Measurements from ENCODE around the gene AGR2.

The AGR2 gene

GRCh38 chr7:16818732-16819131 lies 13.9 kb upstream of the AGR2 start:
- no peak for TF ChIP-seq CTCF (conservative IDR thresholded peaks at IDR 0.05; ENCODE audit: low read depth, low read length)
- H3K9ac ChIP-seq, result no peak overlapping the region
- no peaks in the 10 kb centered on the region for H4K20me1 ChIP-seq (ENCODE audit: insufficient read depth)
- H3K4me2 ChIP-seq, result no peak overlapping the region
- H3K4me3 ChIP-seq (IDR thresholded peaks at IDR 0.05; ENCODE audit: insufficient read depth, low read depth, low read length), result no peak overlapping the region
- no peaks in the 10 kb centered on the region for H3K79me2 ChIP-seq (ENCODE audit: insufficient read depth, low read depth)
- H2AFZ ChIP-seq (ENCODE audit: low read depth), result no peak overlapping the region
- no peaks in the 10 kb centered on the region for H3K27me3 ChIP-seq (ENCODE audit: insufficient read depth, low read depth)
- no peak overlapping the region for H3K27ac ChIP-seq
- no peaks in the 10 kb centered on the region for H3K4me1 ChIP-seq (ENCODE audit: low read depth, poor library complexity, severe bottlenecking)
- H3K36me3 ChIP-seq (ENCODE audit: insufficient read depth), result no peaks in the 10 kb centered on the region

- Histone ChIP-seq H2AFZ (ENCODE audit: low read depth) (no peak overlapping the region), H3K27ac (no peak overlapping the region)
Observed at GRCh38 chr7:16817536-16817935, 12.7 kb upstream of the AGR2 start.

GRCh38 chr7:16816824-16817223 lies 12.0 kb upstream of the AGR2 start:
- Histone ChIP-seq H3K36me3 (ENCODE audit: insufficient read depth) (no peaks in the 10 kb centered on the region), H3K27me3 (ENCODE audit: insufficient read depth, low read depth) (no peaks in the 10 kb centered on the region), H3K79me2 (ENCODE audit: insufficient read depth, low read depth) (no peaks in the 10 kb centered on the region), H3K4me1 (ENCODE audit: low read depth, poor library complexity, severe bottlenecking) (no peaks in the 10 kb centered on the region), H3K4me2 (no peak overlapping the region), H3K27ac (no peak overlapping the region), H3K4me3 (IDR thresholded peaks at IDR 0.05; ENCODE audit: insufficient read depth, low read depth, low read length) (no peak overlapping the region), H2AFZ (ENCODE audit: low read depth) (no peak overlapping the region), H3K9ac (no peak overlapping the region), H4K20me1 (ENCODE audit: insufficient read depth) (no peaks in the 10 kb centered on the region)
- no peak for TF ChIP-seq CTCF (conservative IDR thresholded peaks at IDR 0.05; ENCODE audit: low read depth, low read length)

More at GRCh38 chr7:16817536-16817935, 12.7 kb upstream of the AGR2 start:
- no peak overlapping the region for H3K9ac ChIP-seq
- H4K20me1 ChIP-seq (ENCODE audit: insufficient read depth), result no peaks in the 10 kb centered on the region
- no peak for TF ChIP-seq CTCF (conservative IDR thresholded peaks at IDR 0.05; ENCODE audit: low read depth, low read length)
- no peak overlapping the region for H3K4me3 ChIP-seq (IDR thresholded peaks at IDR 0.05; ENCODE audit: insufficient read depth, low read depth, low read length)
- H3K36me3 ChIP-seq (ENCODE audit: insufficient read depth), result no peaks in the 10 kb centered on the region
- no peaks in the 10 kb centered on the region for H3K27me3 ChIP-seq (ENCODE audit: insufficient read depth, low read depth)
- no peaks in the 10 kb centered on the region for H3K79me2 ChIP-seq (ENCODE audit: insufficient read depth, low read depth)
- no peaks in the 10 kb centered on the region for H3K4me1 ChIP-seq (ENCODE audit: low read depth, poor library complexity, severe bottlenecking)
- no peak overlapping the region for H3K4me2 ChIP-seq

GRCh38 chr7:16815001-16815400 lies 10.2 kb upstream of the AGR2 start:
- Histone ChIP-seq H3K27ac (no peak overlapping the region), H3K36me3 (ENCODE audit: insufficient read depth) (no peaks in the 10 kb centered on the region), H3K79me2 (ENCODE audit: insufficient read depth, low read depth) (no peaks in the 10 kb centered on the region), H2AFZ (ENCODE audit: low read depth) (no peak overlapping the region), H4K20me1 (ENCODE audit: insufficient read depth) (no peaks in the 10 kb centered on the region), H3K4me2 (no peak overlapping the region), H3K4me3 (IDR thresholded peaks at IDR 0.05; ENCODE audit: insufficient read depth, low read depth, low read length) (no peak overlapping the region), H3K9ac (no peak overlapping the region), H3K27me3 (ENCODE audit: insufficient read depth, low read depth) (no peaks in the 10 kb centered on the region), H3K4me1 (ENCODE audit: low read depth, poor library complexity, severe bottlenecking) (no peaks in the 10 kb centered on the region)
- no peak for TF ChIP-seq CTCF (conservative IDR thresholded peaks at IDR 0.05; ENCODE audit: low read depth, low read length)

Data from KMS-11 (cell line).